GM12891 (cell line): Measurements from ENCODE around the gene SDK1.

ENCODE experiments used
- PAX5 ChIP-seq: IDR thresholded peaks from 2 replicates; pipeline ENCODE4 v1.6.1; 2011; ENCODE audit warnings: low read length, moderate library complexity, mild to moderate bottlenecking; ENCODE audit not compliant: insufficient read depth, severe bottlenecking
- POLR2A ChIP-seq: IDR thresholded peaks from 2 replicates; pipeline ENCODE4 v1.6.1; 2011; ENCODE audit warnings: low read depth, low read length, control low read depth
- POLR2AphosphoS5 ChIP-seq: IDR thresholded peaks from 2 replicates; pipeline ENCODE4 v1.6.1; 2011; ENCODE audit warnings: low read depth, low read length, control low read depth
- POU2F2 ChIP-seq: IDR thresholded peaks from 2 replicates; pipeline ENCODE4 v1.6.1; 2011; ENCODE audit warnings: low read depth, mild to moderate bottlenecking, control low read depth, low read length, moderate library complexity
- SPI1 ChIP-seq: IDR thresholded peaks from 2 replicates; pipeline ENCODE4 v1.6.1; 2011; ENCODE audit warnings: low read depth, low read length, control low read depth
- TAF1 ChIP-seq: IDR thresholded peaks from 2 replicates; pipeline ENCODE4 v1.6.1; 2011; ENCODE audit warnings: low read depth, low read length, control low read depth

GRCh38 chr7:4037877-4038276 is 736.8 kb downstream of the SDK1 start:
- TF ChIP-seq POLR2A (no peak), TAF1 (no peak), POLR2AphosphoS5 (no peak), SPI1 (no peak), POU2F2 (no peak), PAX5 (no peak)
